HFFc6 (cell line): ENCODE data around the gene SIRT5. TPM values are rescaled to one million over a fixed set of nuclear protein-coding genes. Genes with fewer than 3 reads are reported as not detected.

Experiments used
- DNase-seq: peaks from one replicate; pipeline ENCODE4 v3.0.0-alpha.2; 2018
- H3K27ac Mint-ChIP-seq: 2 replicates; pipeline ENCODE4 v1.8.0; 2020; ENCODE audit warnings: mild to moderate bottlenecking, mixed read lengths
- H3K27me3 Mint-ChIP-seq: 2 replicates; pipeline ENCODE4 v1.8.0; 2021; ENCODE audit warnings: mild to moderate bottlenecking, moderate library complexity, mixed read lengths; ENCODE audit not compliant: insufficient read depth
- H3K36me3 Mint-ChIP-seq: 2 replicates; pipeline ENCODE4 v1.8.0; 2021; ENCODE audit warnings: low read depth, mixed read lengths
- H3K4me1 Mint-ChIP-seq: 2 replicates; pipeline ENCODE4 v1.8.0; 2020; ENCODE audit warnings: low read depth, mixed read lengths
- H3K4me3 Mint-ChIP-seq: 2 replicates; pipeline ENCODE4 v1.8.0; 2020; ENCODE audit warnings: mild to moderate bottlenecking, moderate library complexity, mixed read lengths
- H3K9me3 Mint-ChIP-seq: 2 replicates; pipeline ENCODE4 v1.8.0; 2020; ENCODE audit warnings: mild to moderate bottlenecking, mixed read lengths
- CTCF ChIP-seq: fragments of 200-600 bp; sonication (generic); IDR thresholded peaks from 2 replicates; pipeline ENCODE4 v1.5.0; 2021; ENCODE audit warnings: antibody characterized with exemption, mild to moderate bottlenecking
- total RNA-seq, 6 experiments: library from RNA; stranded (reverse); fragmentation: NEBNext Ultra II Directional; extraction: Animal tissue kit (Norgen Biotek cat#: 25700); gene quantifications; 2 replicates in 1 of 6; 3 replicates in 5 of 6; pipeline ENCODE4 v1.2.3, GENCODE V29; 2021

Gene SIRT5
- total RNA-seq, 6 experiments from 2014 or later = 4.3 to 7.0 (median 6.3) TPM

- no peak for TF ChIP-seq CTCF
- Mint-ChIP-seq H3K36me3 (no peaks in the 10 kb centered on the region), H3K4me1 (peaks cover 9% of the 10 kb centered on the region; the same call in 1 of the 2 replicates), H3K9me3 (no peaks in the 10 kb centered on the region), H3K27me3 (peaks cover 18% of the 10 kb centered on the region), H3K4me3 (no peak overlapping the region), H3K27ac (no peak overlapping the region)
- DNase-seq = peak; percentile 25
Measured at GRCh38 chr6:13536796-13537526, 37.4 kb upstream of the SIRT5 start.

- TF ChIP-seq CTCF = no peak
- H3K27ac Mint-ChIP-seq = no peak overlapping the region
- no peaks in the 10 kb centered on the region for H3K9me3 Mint-ChIP-seq
- H3K4me1 Mint-ChIP-seq = peaks cover 9% of the 10 kb centered on the region; the same call in 1 of the 2 replicates
- H3K36me3 Mint-ChIP-seq = no peaks in the 10 kb centered on the region
- H3K4me3 Mint-ChIP-seq = no peak overlapping the region
- DNase-seq = no peak
- peaks cover 20% of the 10 kb centered on the region for H3K27me3 Mint-ChIP-seq
Measured at GRCh38 chr6:13537527-13537897, 36.9 kb upstream of the SIRT5 start.

GRCh38 chr6:13538084-13538483 is 36.3 kb upstream of the SIRT5 start:
- H3K36me3 Mint-ChIP-seq = no peaks in the 10 kb centered on the region
- no peaks in the 10 kb centered on the region for H3K9me3 Mint-ChIP-seq
- peaks cover 17% of the 10 kb centered on the region for H3K27me3 Mint-ChIP-seq
- peak; percentile 34 for DNase-seq
- TF ChIP-seq CTCF = peak; percentile 75
- H3K4me3 Mint-ChIP-seq = no peak overlapping the region
- H3K27ac Mint-ChIP-seq = no peak overlapping the region
- H3K4me1 Mint-ChIP-seq = peaks cover 9% of the 10 kb centered on the region; the same call in 1 of the 2 replicates

GRCh38 chr6:13538600-13538999 is 35.8 kb upstream of the SIRT5 start:
- peaks cover 9% of the 10 kb centered on the region; the same call in 1 of the 2 replicates for H3K4me1 Mint-ChIP-seq
- H3K9me3 Mint-ChIP-seq = no peaks in the 10 kb centered on the region
- H3K36me3 Mint-ChIP-seq = no peaks in the 10 kb centered on the region
- H3K27ac Mint-ChIP-seq = no peak overlapping the region
- peaks cover 14% of the 10 kb centered on the region for H3K27me3 Mint-ChIP-seq
- no peak overlapping the region for H3K4me3 Mint-ChIP-seq
- no peak for TF ChIP-seq CTCF
- DNase-seq = no peak

GRCh38 chr6:13539572-13539971 is 34.8 kb upstream of the SIRT5 start:
- DNase-seq = no peak
- peaks cover 10% of the 10 kb centered on the region for H3K27me3 Mint-ChIP-seq
- no peaks in the 10 kb centered on the region for H3K9me3 Mint-ChIP-seq
- no peak overlapping the region for H3K4me3 Mint-ChIP-seq
- peaks cover 9% of the 10 kb centered on the region; the same call in 1 of the 2 replicates for H3K4me1 Mint-ChIP-seq
- TF ChIP-seq CTCF = 0 out of 2 replicates have a peak, but pooled peaks have one; percentile 11
- no peak overlapping the region for H3K27ac Mint-ChIP-seq
- no peaks in the 10 kb centered on the region for H3K36me3 Mint-ChIP-seq
